HUES48 (cell line): ENCODE results near the gene SERPINA3.
"Not testable (repeated sequence)": the region's sequence is repeated elsewhere in the genome, so short reads cannot be mapped to it uniquely, and the experiment has no call there.

ENCODE experiments used
- H3K27ac ChIP-seq: one replicate; pipeline ENCODE4 v1.7.0; 2013; ENCODE audit warnings: low read depth, low read length, inconsistent platforms
- H3K27me3 ChIP-seq: 2 replicates; pipeline ENCODE4 v1.6.1; 2013; ENCODE audit warnings: mild to moderate bottlenecking, low read length; ENCODE audit not compliant: control insufficient read depth, insufficient read depth
- H3K36me3 ChIP-seq: 2 replicates; pipeline ENCODE4 v1.6.1; 2013; ENCODE audit warnings: low read length; ENCODE audit not compliant: control insufficient read depth, insufficient read depth
- H3K4me1 ChIP-seq: 2 replicates; pipeline ENCODE4 v1.6.1; 2013; ENCODE audit warnings: mild to moderate bottlenecking, low read length; ENCODE audit not compliant: control insufficient read depth, insufficient read depth
- H3K4me3 ChIP-seq: 2 replicates; pipeline ENCODE4 v1.5.1; 2013; ENCODE audit warnings: mild to moderate bottlenecking, low read depth, low read length
- H3K9ac ChIP-seq: 2 replicates; pipeline ENCODE4 v1.6.1; 2013; ENCODE audit warnings: mild to moderate bottlenecking, low read depth, low read length, moderate library complexity
- H3K9me3 ChIP-seq: 2 replicates; pipeline ENCODE4 v1.6.1; 2013; ENCODE audit warnings: low read length; ENCODE audit not compliant: control insufficient read depth, insufficient read depth

Gene SERPINA3

DNA sequence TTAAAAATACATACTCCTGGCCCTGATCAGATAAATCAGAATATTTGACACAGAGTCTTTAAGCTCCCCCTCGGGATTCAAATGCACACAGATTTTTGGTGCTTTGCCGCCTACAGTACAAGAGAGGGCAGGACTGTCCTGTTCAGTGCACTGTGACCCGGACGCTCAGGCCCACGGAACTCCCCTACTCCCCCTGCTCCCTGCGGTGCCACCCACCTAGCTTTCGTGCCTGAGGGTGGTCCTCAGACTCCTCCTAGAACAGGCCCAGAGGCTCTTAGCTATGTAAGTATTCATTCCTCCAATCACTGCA, 13.7 kb upstream of the SERPINA3 start:
- Histone ChIP-seq H3K36me3 (no peaks in the 10 kb centered on the region), H3K4me1 (peaks cover 8% of the 10 kb centered on the region), H3K27me3 (no peaks in the 10 kb centered on the region), H3K27ac (peak overlapping the region; percentile 63), H3K9me3 (no peaks in the 10 kb centered on the region), H3K9ac (no peak overlapping the region), H3K4me3 (no peak overlapping the region)

DNA sequence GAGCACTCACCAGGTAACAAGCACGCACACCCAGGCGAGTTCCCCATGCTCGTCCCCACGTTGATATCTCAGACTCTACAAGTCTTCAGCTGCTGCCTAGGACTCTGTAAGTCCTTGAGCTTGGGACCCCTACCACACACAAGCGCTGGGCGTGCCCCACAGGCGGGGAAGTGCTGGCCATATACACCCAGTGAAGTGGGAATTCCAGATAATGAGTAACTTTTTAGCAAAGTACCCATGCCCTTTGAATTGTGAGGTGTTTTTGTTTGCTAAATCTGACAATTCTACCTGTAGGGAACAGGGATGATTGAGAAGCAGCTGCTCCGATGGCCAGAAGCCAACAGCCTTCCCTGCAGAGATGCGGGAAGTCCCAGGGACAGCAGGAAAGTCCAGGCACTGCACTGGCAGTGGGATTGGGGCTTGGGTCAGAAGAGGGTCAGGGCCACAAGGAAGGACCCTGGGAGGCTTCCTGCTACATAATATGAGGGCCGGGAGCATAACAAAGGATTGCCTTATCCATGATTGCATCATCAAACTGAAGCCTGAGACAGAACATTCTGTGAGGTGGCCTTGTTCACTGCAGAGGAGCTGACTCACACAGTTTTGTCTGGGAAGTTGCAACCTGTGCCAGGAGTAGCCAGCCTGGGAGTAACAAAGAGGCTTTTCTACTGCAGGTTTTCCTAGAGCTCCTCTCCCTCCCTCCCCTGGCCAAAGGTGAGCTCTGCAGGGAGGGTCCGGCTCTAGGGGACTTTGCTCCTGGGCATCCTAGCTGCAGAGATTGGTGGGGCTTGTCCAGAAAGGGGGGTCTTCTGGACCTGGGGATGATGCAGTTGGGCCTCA, 13.2 kb upstream of the SERPINA3 start:
- no peaks in the 10 kb centered on the region for H3K27me3 ChIP-seq
- H3K4me1 ChIP-seq, result peaks cover 8% of the 10 kb centered on the region
- H3K27ac ChIP-seq, result peak overlapping the region; percentile 65
- H3K9me3 ChIP-seq, result no peaks in the 10 kb centered on the region
- no peak overlapping the region for H3K4me3 ChIP-seq
- H3K9ac ChIP-seq, result no peak overlapping the region
- no peaks in the 10 kb centered on the region for H3K36me3 ChIP-seq

DNA sequence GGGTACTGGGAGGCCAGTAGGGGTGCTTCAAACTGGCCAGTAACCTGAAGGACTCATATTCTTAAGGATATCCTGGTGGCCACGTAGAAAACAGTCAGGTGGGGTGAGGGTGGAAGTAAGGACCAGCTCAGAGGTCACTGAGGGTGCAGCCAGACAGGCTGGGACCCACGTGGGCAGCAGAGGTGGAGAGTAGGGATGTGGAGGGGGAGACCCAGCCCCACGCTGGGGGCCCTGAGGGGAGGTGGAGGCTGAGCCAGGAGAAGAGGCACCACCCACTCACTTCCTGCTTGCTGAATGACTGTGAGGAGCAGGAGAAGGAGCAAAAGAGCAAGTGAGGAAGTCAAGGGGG, 12.6 kb upstream of the SERPINA3 start:
- H3K36me3 ChIP-seq, result no peaks in the 10 kb centered on the region
- H3K27me3 ChIP-seq, result no peaks in the 10 kb centered on the region
- no peak overlapping the region for H3K4me3 ChIP-seq
- no peak overlapping the region for H3K9ac ChIP-seq
- H3K9me3 ChIP-seq, result no peaks in the 10 kb centered on the region
- peak overlapping the region; percentile 65 for H3K27ac ChIP-seq
- peaks cover 8% of the 10 kb centered on the region for H3K4me1 ChIP-seq

DNA sequence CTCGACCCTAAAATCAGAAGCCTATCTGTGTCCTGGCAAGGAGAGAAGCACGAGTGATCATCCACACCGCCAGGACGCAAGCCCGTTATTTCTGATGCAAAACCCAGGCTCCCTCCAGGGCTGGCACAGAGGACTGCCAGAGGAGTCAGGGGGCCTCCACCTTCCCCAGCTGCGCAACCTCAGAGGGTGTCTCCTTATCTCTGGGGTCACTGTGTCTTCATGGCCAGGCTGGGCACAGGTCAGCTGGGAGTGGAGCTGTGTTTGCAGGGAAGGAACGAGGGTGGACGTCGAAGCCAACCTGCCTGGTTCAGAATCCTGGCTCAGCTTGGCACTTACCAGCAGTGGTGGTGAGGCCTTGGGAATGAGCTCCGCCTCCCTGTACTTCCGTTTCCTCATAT, 12.0 kb upstream of the SERPINA3 start:
- Histone ChIP-seq H3K4me3 (no peak overlapping the region), H3K27ac (no peak overlapping the region), H3K4me1 (peaks cover 8% of the 10 kb centered on the region), H3K36me3 (no peaks in the 10 kb centered on the region), H3K27me3 (no peaks in the 10 kb centered on the region), H3K9ac (no peak overlapping the region), H3K9me3 (no peaks in the 10 kb centered on the region)

DNA sequence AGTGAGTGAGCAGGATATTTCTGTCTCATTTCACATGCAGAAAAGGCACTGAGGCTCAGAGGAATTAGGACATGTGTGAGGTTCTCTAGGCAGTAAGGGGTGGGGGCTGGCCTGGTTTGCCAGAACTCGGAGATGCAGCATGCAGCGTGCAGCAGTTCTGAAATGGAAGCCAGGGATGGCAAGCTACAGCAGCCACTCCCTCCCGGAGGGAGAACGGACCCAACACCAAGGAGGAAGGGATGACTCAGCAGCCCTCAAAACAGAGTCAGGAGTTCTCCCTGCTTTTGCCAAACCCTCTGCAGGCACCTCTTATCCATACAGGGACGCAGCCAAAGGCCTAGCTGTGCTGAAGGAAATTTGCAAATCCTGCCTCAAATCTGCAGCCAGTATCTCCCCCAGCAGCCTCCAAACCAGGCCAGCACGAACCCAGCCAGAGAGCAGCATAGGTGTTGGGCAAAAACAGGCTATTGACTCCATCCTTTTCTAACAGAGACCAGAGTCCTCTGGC, 10.3 kb upstream of the SERPINA3 start:
- no peaks in the 10 kb centered on the region for H3K36me3 ChIP-seq
- H3K27ac ChIP-seq, result no peak overlapping the region
- H3K9ac ChIP-seq, result no peak overlapping the region
- H3K27me3 ChIP-seq, result no peaks in the 10 kb centered on the region
- no peaks in the 10 kb centered on the region for H3K9me3 ChIP-seq
- H3K4me1 ChIP-seq, result peaks cover 8% of the 10 kb centered on the region
- no peak overlapping the region for H3K4me3 ChIP-seq

DNA sequence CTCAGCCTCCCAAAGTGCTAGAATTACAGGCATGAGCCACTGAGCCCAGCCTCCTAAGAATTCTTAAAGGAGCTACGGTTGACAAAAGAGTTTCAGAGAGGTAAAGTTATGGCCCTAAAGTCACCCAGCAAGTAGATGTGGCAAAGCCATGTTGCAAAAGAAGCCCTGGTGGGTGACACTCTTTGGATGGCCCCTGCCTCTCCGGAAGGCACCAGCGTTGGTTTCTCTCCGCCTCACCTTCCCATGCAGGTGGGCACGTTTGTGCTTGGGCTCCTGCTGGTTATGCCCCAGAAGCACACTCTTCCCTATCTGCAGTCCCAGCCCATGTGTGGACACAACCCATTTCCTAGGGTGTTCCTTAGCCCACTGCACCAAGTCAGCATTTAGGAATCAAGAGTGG, 9.5 kb upstream of the SERPINA3 start:
- Histone ChIP-seq H3K9me3 (no peaks in the 10 kb centered on the region), H3K27ac (no peak overlapping the region), H3K27me3 (no peaks in the 10 kb centered on the region), H3K9ac (no peak overlapping the region), H3K36me3 (no peaks in the 10 kb centered on the region), H3K4me1 (peaks cover 8% of the 10 kb centered on the region), H3K4me3 (no peak overlapping the region)

DNA sequence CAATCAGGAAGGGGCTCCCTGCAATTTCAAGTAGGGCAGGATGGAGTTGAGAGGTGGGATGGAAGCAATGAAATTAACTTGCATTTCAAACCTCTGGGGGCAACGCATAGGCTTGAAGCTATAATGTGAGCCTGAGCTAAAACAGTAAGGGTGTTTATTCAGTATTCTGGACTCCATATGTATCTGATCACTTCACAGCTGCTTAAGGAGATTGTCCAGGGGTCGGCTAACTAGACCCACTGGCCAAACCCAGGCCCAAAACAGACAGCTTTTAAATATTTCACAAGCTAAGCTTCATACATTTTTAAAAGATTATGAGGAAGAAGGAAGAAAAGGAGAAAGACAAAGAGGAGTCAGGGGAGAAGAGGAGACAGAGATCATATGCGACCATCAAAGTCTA, 6.8 kb upstream of the SERPINA3 start:
- H3K27ac ChIP-seq, result no peak overlapping the region
- no peak overlapping the region for H3K9ac ChIP-seq
- H3K4me1 ChIP-seq, result no peaks in the 10 kb centered on the region
- no peaks in the 10 kb centered on the region for H3K36me3 ChIP-seq
- no peak overlapping the region for H3K4me3 ChIP-seq
- no peaks in the 10 kb centered on the region for H3K9me3 ChIP-seq
- H3K27me3 ChIP-seq, result no peaks in the 10 kb centered on the region

DNA sequence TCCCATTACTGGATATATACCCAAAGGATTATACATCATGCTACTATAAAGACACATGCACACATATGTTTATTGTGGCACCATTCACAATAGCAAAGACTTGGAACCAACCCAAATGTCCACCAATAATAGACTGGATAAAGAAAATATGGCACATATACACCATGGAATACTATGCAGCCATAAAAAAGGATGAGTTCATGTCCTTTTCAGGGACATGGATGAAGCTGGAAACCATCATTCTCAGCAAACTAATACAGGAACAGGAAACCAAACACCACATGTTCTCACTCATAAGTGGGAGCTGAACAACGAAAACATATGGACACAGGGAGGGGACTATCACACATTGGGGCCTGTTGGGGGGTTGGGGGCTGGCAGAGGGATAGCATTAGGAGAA, 3.2 kb upstream of the SERPINA3 start:
- H3K27ac ChIP-seq, H3K36me3 ChIP-seq, H3K4me1 ChIP-seq, H3K27me3 ChIP-seq, H3K9me3 ChIP-seq, H3K9ac ChIP-seq, H3K4me3 ChIP-seq: not testable (repeated sequence)

DNA sequence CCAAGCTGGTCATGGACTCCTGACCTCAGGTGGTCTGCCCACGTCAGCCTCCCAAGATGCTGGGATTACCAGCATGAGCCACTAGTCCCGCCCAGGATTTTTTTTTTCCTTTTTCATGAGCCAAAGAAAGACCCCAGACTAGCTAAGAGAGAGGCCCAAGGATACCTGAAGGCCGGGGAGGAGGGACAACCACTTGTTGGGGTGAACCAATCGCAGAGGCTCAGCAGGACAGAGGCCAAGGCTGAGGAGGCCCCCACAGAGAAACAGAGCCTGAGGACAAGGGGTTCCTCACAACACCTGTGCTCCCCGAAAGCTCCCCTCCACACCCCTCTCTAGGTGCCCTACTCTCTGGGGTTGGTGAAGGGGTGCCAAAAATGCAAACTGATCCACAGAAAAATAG, 1.0 kb upstream of the SERPINA3 start:
- Histone ChIP-seq H3K9ac (no peak overlapping the region), H3K4me1 (no peaks in the 10 kb centered on the region), H3K27ac (no peak overlapping the region), H3K9me3 (no peaks in the 10 kb centered on the region), H3K27me3 (no peaks in the 10 kb centered on the region), H3K36me3 (no peaks in the 10 kb centered on the region), H3K4me3 (no peak overlapping the region)

DNA sequence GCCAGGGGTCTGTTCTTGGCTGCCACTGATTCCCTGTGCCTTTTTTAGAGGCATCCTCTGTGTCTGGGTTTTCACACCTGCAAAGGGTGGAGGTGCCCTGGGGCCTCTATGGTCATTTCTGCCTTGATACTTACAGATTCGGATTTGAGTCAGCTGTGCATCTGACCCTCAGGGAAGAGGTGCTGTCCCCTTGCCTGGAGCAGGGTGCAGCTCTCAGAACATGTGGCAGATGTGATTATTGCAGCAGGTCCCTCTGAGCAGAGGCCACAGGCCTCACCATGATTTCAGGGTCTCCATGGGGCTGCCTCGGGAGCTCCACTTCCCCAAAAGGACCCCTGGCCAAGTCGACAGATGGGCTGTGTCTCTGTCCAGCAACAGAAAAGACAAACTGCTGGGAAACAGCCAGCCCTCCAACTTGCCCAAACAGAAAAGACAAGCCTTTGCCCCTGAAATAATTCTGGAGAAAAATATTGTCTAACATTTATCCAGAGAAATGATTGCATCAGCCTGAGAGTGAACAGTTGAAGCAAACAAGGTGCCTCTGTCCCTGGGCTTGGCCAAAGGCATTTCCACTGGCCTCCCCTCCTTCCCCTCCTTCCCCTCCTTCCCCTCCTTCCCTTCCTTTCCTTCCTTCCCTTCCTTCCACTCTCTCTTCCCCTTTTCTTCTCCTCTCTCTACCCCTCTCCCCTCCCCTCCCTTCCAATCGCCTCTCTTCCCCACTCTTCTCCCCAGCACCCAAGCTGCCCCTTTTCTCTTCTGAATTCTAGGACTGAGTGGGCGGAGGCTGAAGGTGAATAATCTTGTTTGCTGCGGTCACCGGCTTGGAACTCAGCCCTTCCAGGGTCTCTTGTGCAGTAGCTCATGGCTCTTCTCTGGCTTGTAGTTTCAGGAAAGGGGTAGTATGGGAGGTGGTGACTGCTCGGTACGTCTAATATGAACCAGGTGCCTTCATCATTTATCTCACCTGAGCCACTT, 676 bp downstream of the SERPINA3 start:
- Histone ChIP-seq H3K4me3 (no peak overlapping the region), H3K9me3 (no peaks in the 10 kb centered on the region), H3K9ac (no peak overlapping the region), H3K36me3 (no peaks in the 10 kb centered on the region), H3K4me1 (no peaks in the 10 kb centered on the region), H3K27me3 (no peaks in the 10 kb centered on the region), H3K27ac (no peak overlapping the region)
